ENCODE measurements around the gene PBX4. TPM values are rescaled to one million over a fixed set of nuclear protein-coding genes. Genes with fewer than 3 reads are reported as not detected.
"Not testable (repeated sequence)": the region's sequence is repeated elsewhere in the genome, so short reads cannot be mapped to it uniquely, and the experiment has no call there.

The PBX4 gene
- total and polyA plus RNA-seq, 2 of the 8 experiments (the other 6 are each of a cell fraction or from before 2014, with no cell fraction given), result 3.4 to 3.8 TPM

DNA sequence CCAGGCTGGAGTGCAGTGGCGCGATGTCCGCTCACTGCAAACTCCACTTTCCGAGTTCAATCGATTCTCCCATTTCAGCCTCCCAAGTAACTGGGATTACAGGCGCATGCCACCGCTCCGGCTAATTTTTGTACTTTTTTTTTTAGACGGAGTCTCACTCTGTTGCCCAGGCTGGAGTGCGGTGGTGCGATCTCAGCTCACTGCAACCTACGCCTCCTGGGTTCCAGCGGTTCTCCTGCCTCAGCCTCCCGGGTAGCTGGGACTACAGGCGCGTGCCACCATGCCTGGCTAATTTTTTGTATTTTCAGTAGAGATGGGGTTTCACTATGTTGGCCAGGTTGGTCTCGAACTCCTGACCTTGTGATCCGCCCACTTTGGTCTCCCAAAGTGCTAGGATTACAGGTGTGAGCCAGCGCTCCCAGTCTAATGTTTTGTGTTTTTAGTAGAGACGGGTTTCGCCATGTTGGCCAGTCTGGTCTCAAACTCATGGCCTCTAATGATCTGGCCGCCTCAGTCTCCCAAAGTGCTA, 47.0 kb upstream of the PBX4 start:
- H2AFZ ChIP-seq (ENCODE audit: low read length); H3K4me2 ChIP-seq (ENCODE audit: insufficient read depth in 1 of 2, low read depth in 2 of 2, low read length in 2 of 2); H3K9ac ChIP-seq (replicated peaks in 1 of 4; ENCODE audit: extremely low read depth in 1 of 4, low read depth in 3 of 4, low read length in 3 of 4); H2BK5ac ChIP-seq (ENCODE audit: low read depth, low read length); H3K36me3 ChIP-seq (ENCODE audit: control insufficient read depth in 2 of 4, insufficient read depth in 4 of 4, low read length in 3 of 4); H3K9me3 ChIP-seq (ENCODE audit: insufficient read depth in 2 of 2, low read depth in 1 of 2, low read length in 1 of 2); H3K23me2 ChIP-seq (ENCODE audit: low read depth, low read length); H4K8ac ChIP-seq (ENCODE audit: extremely low read depth, insufficient read depth, low read length); H2BK15ac ChIP-seq (ENCODE audit: low read length); H2BK20ac ChIP-seq (ENCODE audit: low read length); H4K5ac ChIP-seq (ENCODE audit: insufficient read length, low read depth, low read length); H2BK120ac ChIP-seq (replicated peaks; ENCODE audit: low read depth, low read length); H3K18ac ChIP-seq (ENCODE audit: extremely low read depth, low read length); H3K27me3 ChIP-seq (replicated peaks in 1 of 4; ENCODE audit: control insufficient read depth in 3 of 4, extremely low read depth in 1 of 4, insufficient read depth in 3 of 4, low read length in 3 of 4); H3K27ac ChIP-seq (ENCODE audit: low read depth, low read length); FAIRE-seq; H3K56ac ChIP-seq (replicated peaks; ENCODE audit: insufficient read length, low read depth, low read length); H3K23ac ChIP-seq (ENCODE audit: insufficient read length); H3K4me3 ChIP-seq (ENCODE audit: extremely low read depth in 1 of 4, insufficient read depth in 2 of 4, low read depth in 3 of 4, low read length in 4 of 4); H3K14ac ChIP-seq (ENCODE audit: insufficient read length); POLR2A ChIA-PET (ENCODE audit: partially characterized antibody); H4K91ac ChIP-seq (replicated peaks; ENCODE audit: insufficient read length, low read length); H2AK5ac ChIP-seq (ENCODE audit: low read depth, low read length); DNase-seq (ENCODE audit: low read depth in 1 of 2, low spot score in 2 of 2); H3K4ac ChIP-seq (replicated peaks; ENCODE audit: insufficient read length, low read depth, low read length); H2BK12ac ChIP-seq (ENCODE audit: low read depth, low read length): not testable (repeated sequence)
- CTCF ChIA-PET (ENCODE audit: partially characterized antibody), result interaction anchor here (0.6 kb wide), 1 partner anchor 33 kb away, joined by 3 read pairs; no protein-coding TSS in a partner anchor
- peaks cover 5 to 13% (median 9%) of the 10 kb centered on the region in 4 experiments for H3K4me1 ChIP-seq (replicated peaks in 1 of 4; ENCODE audit: control insufficient read depth in 3 of 4, insufficient read depth in 4 of 4, low read length in 3 of 4)
- 96% methylated on average over 21 of the region's 22 CpGs; no CpG with 5 or more reads in 1 of the 2 experiments for WGBS, 2 experiments (ENCODE audit: extremely low coverage in 1 of 2, insufficient coverage in 1 of 2, insufficient read length in 1 of 2, insufficient replicate concordance in 2 of 2, low coverage in 1 of 2, low lambda C conversion rate in 2 of 2, missing lambda C conversion rate in 1 of 2)
- H3K79me1 ChIP-seq (ENCODE audit: low read depth, low read length), result peaks cover 12% of the 10 kb centered on the region
- peaks cover 21 to 39% of the 10 kb centered on the region in 2 experiments for H3K79me2 ChIP-seq (ENCODE audit: control insufficient read depth in 1 of 2, insufficient read depth in 2 of 2, low read length in 2 of 2)
- peaks cover 2 to 21% of the 10 kb centered on the region in 2 experiments for H4K20me1 ChIP-seq (replicated peaks in 1 of 2; ENCODE audit: control insufficient read depth in 1 of 2, insufficient read depth in 2 of 2, low read length in 2 of 2)
